Activated naive CD4-positive, alpha-beta T cell treated with anti-CD3 and anti-CD28 coated beads, Interleukin-2, amount 50 U/mL, for 16 hours (primary cell): ENCODE measurements around the gene B4GALNT3.

Experiments
- DNase-seq: peaks from one replicate; pipeline ENCODE4 v3.0.0-alpha.2; 2020

B4GALNT3 gene

GRCh38 chr12:578748-579419 lies 119.1 kb downstream of the B4GALNT3 start:
- DNase-seq: no peak

- DNase-seq: no peak
These were observed 119.8 kb downstream of the B4GALNT3 start for GRCh38 chr12:579420-580110.

- no peak for DNase-seq
These were observed 121.1 kb downstream of the B4GALNT3 start for GRCh38 chr12:580813-581212.

GRCh38 chr12:581321-581720 lies 121.6 kb downstream of the B4GALNT3 start:
- DNase-seq: no peak

- DNase-seq: no peak
These were observed 122.0 kb downstream of the B4GALNT3 start for GRCh38 chr12:581746-582145.

GRCh38 chr12:583251-583869 lies 123.6 kb downstream of the B4GALNT3 start:
- no peak for DNase-seq

- DNase-seq: no peak
These were observed 125.6 kb downstream of the B4GALNT3 start for GRCh38 chr12:585062-586061.

GRCh38 chr12:586318-587071 lies 126.8 kb downstream of the B4GALNT3 start:
- no peak for DNase-seq

- no peak for DNase-seq
These were observed 127.6 kb downstream of the B4GALNT3 start for GRCh38 chr12:587132-588023.

- no peak for DNase-seq
These were observed 128.2 kb downstream of the B4GALNT3 start for GRCh38 chr12:588024-588322.

- no peak for DNase-seq
These were observed 128.9 kb downstream of the B4GALNT3 start for GRCh38 chr12:588646-589045.

- no peak for DNase-seq
These were observed 130.5 kb downstream of the B4GALNT3 start for GRCh38 chr12:590206-590750.

- no peak for DNase-seq
These were observed 131.7 kb downstream of the B4GALNT3 start for GRCh38 chr12:591167-592023.

GRCh38 chr12:592024-592505 lies 132.3 kb downstream of the B4GALNT3 start:
- DNase-seq: no peak

GRCh38 chr12:593396-594270 lies 133.9 kb downstream of the B4GALNT3 start:
- DNase-seq: no peak

GRCh38 chr12:597926-598568 lies 138.3 kb downstream of the B4GALNT3 start:
- no peak for DNase-seq

GRCh38 chr12:599756-600155 lies 140.0 kb downstream of the B4GALNT3 start:
- no peak for DNase-seq
